ENCODE data around the gene BACE2.

The BACE2 gene

GRCh38 chr21:41167348-41168342 is at the start of gene BACE2:
BACE2 (plus strand) TSS chr21:41168160; CDS start chr21:41168264, 104 bp downstream.
- FAIRE-seq: no peak

- FAIRE-seq: no peak
These were observed 48.1 kb upstream of the BACE2 start for GRCh38 chr21:41119901-41120300.

- FAIRE-seq: no peak
These were observed 47.0 kb upstream of the BACE2 start for GRCh38 chr21:41120997-41121396.

GRCh38 chr21:41121785-41122415 is 46.1 kb upstream of the BACE2 start:
- no peak for FAIRE-seq

- FAIRE-seq: no peak
These were observed 43.2 kb upstream of the BACE2 start for GRCh38 chr21:41124641-41125201.

- no peak for FAIRE-seq
These were observed 39.0 kb upstream of the BACE2 start for GRCh38 chr21:41128981-41129380.

- FAIRE-seq: no peak
These were observed 37.1 kb upstream of the BACE2 start for GRCh38 chr21:41130883-41131282.

GRCh38 chr21:41133874-41134522 is 34.0 kb upstream of the BACE2 start:
- no peak for FAIRE-seq

- no peak for FAIRE-seq
These were observed 32.2 kb upstream of the BACE2 start for GRCh38 chr21:41135746-41136145.

GRCh38 chr21:41136286-41136685 is 31.7 kb upstream of the BACE2 start:
- no peak for FAIRE-seq

- FAIRE-seq: no peak
These were observed 30.6 kb upstream of the BACE2 start for GRCh38 chr21:41137401-41137800.

GRCh38 chr21:41137889-41138288 is 30.1 kb upstream of the BACE2 start:
- FAIRE-seq: no peak

GRCh38 chr21:41138711-41139110 is 29.2 kb upstream of the BACE2 start:
- no peak for FAIRE-seq

- FAIRE-seq: no peak
These were observed 28.7 kb upstream of the BACE2 start for GRCh38 chr21:41139275-41139674.

- no peak for FAIRE-seq
These were observed 28.0 kb upstream of the BACE2 start for GRCh38 chr21:41139951-41140350.

- FAIRE-seq: no peak
These were observed 26.9 kb upstream of the BACE2 start for GRCh38 chr21:41141031-41141457.

GRCh38 chr21:41142051-41142795 is 25.7 kb upstream of the BACE2 start:
- FAIRE-seq: no peak

- FAIRE-seq: no peak
These were observed 24.2 kb upstream of the BACE2 start for GRCh38 chr21:41143596-41144325.

GRCh38 chr21:41147096-41147978 is 20.6 kb upstream of the BACE2 start:
- no peak for FAIRE-seq

- no peak for FAIRE-seq
These were observed 20.0 kb upstream of the BACE2 start for GRCh38 chr21:41147979-41148355.

- FAIRE-seq: no peak
These were observed 19.2 kb upstream of the BACE2 start for GRCh38 chr21:41148798-41149197.
